OCI-LY1 (cell line): Measurements from ENCODE around the gene AMER2.

Experiments used
- CTCF ChIP-seq: fragments of 200-600 bp; sonication (generic), shearing (Covaris generic); IDR thresholded peaks from 2 replicates; pipeline ENCODE4 v1.5.1; 2017; ENCODE audit warnings: mild to moderate bottlenecking, antibody characterized with exemption, low read length, moderate library complexity, mixed read lengths
- EZH2 ChIP-seq: fragments of 200-600 bp; sonication (generic), shearing (Covaris generic); IDR thresholded peaks from 2 replicates; pipeline ENCODE4 v1.8.0; 2017; ENCODE audit warnings: borderline replicate concordance, mixed run types, mild to moderate bottlenecking, antibody characterized with exemption, low read length, moderate library complexity, mixed read lengths

GRCh38 chr13:25172303-25172630 lies 179 bp upstream of the AMER2 start:
- TF ChIP-seq EZH2 = no peak
- no peak for TF ChIP-seq CTCF
